Measurements from ENCODE around the gene ANKRD36C. TPM values are rescaled to one million over a fixed set of nuclear protein-coding genes. Genes with fewer than 3 reads are reported as not detected.
A peak's percentile ranks its signal among the peaks of the same experiment; 100 is the strongest.
"Not testable (repeated sequence)": the region's sequence is repeated elsewhere in the genome, so short reads cannot be mapped to it uniquely, and the experiment has no call there.

The ANKRD36C gene
- 10 to 100 TPM in 1 of 2 donors, 1 to 10 TPM in 1; 9.7 to 11.1 TPM for total RNA-seq
- long read RNA-seq, partial matches to known transcripts, result 0 of 4 reads
- long read RNA-seq, other reads (novel, unspliced or antisense), result 4 of 4 reads

DNA sequence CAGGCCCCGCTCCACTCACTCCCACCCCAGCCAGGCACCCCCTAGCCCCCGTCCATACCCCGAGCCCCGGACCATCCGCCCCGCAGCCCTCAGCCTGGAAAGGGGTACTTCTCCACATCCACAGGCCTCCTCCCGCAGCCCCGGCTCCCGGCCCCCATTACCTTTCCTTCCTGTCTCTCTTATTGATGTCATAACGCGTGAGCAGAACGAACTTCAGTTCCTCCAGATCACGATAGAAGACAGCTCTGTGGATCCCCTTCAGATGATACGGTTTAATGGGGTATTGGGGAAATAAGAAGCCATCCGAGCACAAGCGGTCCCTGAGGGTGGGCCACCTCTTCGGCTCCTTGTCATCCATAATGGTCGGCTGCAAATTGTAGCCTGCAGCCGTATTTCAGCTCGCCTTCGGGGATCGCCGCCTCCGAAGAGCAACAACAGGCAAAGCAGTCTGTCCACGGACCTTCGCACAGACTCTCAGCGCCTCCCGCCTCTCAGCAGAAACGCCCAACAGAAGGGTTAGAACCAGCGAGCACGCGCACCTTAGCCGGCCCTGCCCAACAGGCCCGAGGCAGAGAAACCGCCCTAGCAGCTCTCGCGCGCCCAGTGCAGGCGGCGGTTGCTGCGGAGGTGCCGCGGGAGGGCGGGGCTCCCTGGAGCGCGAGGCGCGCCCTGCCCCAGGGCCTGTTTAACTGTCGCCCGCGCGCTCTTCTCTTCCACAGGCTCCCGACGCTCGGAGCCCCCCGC, at the start of gene ANKRD36C:
Gene ANKRD36C, minus strand, starts transcription at position 474 of the 744 bp plus-strand sequence. Its CDS starts 116 bp downstream, at position 358.
- intact Hi-C loops (cut with DNase I); DNase-seq: not testable (repeated sequence)
- ATAC-seq, result peak; percentile 93 to 97

DNA sequence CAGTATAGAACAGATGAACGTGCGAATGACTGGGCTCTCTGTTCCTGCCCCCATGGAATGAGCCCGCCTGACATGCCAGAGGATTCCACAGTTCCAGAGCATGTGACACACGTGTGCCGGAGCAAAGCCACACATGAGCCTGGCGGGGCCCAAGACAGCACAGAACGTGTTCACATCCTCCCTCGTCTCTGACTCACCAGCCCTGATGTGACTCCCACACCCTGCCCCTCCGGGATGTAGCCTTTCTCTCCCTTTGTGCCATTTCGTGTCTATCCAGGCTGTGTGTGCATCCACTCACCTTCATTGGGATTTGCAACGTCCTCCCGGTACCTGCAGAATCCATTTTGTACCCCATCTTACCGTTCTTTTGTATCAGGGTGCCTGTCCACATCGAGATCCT, 43.9 kb upstream of the ANKRD36C start:
- not testable (repeated sequence) for ATAC-seq

DNA sequence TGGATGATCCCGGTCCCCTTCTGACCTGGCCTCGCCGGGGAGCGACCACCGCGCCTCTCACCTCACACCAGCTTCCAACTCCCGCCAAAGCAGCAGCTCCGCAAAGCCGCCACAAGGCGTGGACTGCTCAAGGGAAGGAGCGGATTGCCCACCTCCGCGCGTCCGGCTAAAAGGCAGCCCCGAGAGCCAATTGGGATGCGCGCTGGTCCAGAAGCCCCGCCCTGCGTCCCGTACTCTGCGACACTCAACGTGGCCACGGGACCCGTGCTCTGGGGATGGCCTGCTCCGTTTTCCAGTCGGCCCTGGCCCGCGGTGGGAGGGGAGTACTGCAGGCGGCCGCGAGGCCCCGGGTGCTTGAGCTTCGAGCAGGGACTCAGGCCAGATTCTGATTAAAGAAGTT, 43.2 kb upstream of the ANKRD36C start, which contains the start of gene GPAT2:
Gene GPAT2, minus strand, starts transcription at position 125 of the 400 bp plus-strand sequence. CDS start 2,557 bp downstream, outside the sequence.
- intact Hi-C loops (cut with DNase I); DNase-seq: not testable (repeated sequence)
- ATAC-seq, result peak; percentile 25 to 60

More for the DNA sequence above, 43.9 kb upstream of the ANKRD36C start:
- DNase-seq; intact Hi-C loops (cut with DNase I): not testable (repeated sequence)

DNA sequence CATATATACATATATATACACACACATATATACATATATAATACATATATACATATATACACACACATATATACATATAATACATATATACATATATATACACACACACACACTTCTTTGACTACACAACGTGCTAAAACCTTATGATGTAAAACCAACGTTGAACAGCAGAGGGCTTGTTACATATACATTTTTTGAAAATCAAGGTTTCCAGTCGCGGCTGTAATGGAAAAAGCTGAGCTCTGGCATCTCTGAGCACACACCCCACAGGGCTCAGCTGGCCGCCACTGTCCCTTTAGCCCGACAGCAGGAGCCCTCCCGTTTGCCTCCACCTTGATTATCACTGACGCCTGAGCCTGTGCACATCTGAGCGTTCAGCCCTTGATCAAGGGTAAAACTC, 42.4 kb upstream of the ANKRD36C start:
- DNase-seq; ATAC-seq; intact Hi-C loops (cut with DNase I): not testable (repeated sequence)

DNA sequence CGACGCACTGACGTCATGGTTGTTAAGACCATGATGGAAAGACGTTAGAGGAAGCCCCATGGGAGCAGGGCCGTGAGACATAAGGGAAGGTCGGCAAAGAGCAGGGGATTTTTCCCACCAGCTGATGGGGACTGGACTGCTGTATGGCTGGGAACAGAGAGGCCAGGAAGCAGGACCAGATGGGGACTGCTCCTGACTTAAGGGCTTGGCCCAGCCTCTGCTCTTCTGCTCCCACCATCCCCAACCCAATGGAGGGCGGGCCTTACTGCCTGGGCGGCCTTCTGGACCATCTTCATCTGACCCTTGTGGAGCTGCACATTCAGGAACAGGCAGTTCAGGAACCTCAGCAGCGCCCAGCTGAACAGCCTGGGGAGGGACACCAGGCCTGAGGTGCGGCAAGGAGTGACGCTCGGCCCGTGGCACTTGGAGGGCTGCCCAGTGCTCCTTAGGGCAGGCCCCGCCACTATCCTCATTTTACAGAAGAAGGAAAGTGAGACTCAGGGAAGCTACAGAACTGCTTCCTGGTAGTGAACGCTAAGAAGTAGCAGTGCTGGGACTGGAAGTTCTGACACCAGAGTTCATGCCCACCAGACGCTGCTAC, 36.2 kb upstream of the ANKRD36C start:
- ATAC-seq; intact Hi-C loops (cut with DNase I); DNase-seq: not testable (repeated sequence)

DNA sequence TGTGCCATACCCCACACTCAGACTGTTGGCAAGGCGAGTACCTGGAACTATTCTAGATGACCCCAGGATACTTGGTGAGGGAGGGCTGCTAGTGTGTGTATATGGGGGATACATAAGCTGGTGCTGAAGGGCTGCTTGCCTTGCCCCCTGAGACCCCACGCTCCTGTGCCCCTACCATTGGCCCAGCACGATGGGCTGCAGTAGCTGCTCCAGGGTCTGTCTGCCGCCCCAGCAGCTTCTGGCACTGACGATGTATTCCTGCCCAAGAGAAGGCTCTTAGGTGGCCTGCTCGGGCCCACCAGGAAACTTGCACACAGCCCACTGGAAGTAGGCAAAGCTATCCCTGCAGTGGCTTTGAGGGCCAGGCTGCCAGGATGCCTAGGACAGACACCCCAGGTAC, 34.1 kb upstream of the ANKRD36C start:
- intact Hi-C loops (cut with DNase I); ATAC-seq; DNase-seq: not testable (repeated sequence)

DNA sequence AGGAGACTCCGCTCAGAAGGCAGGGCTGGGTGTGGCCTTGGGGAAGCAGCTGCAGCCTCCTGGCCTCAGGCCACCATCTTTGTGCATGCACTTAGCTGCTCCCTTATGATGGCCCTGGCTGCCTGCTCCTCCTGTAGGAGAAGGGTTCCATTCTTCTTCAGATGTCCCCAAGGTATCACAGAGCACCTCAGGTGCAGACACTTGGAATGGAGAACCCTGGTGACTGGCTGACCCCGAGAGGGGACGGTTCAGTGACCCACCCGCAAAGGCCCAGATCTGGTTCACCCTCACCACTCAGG, 33.5 kb upstream of the ANKRD36C start:
- intact Hi-C loops (cut with DNase I), result no loop called here
- ATAC-seq (no peak), DNase-seq (no peak)

DNA sequence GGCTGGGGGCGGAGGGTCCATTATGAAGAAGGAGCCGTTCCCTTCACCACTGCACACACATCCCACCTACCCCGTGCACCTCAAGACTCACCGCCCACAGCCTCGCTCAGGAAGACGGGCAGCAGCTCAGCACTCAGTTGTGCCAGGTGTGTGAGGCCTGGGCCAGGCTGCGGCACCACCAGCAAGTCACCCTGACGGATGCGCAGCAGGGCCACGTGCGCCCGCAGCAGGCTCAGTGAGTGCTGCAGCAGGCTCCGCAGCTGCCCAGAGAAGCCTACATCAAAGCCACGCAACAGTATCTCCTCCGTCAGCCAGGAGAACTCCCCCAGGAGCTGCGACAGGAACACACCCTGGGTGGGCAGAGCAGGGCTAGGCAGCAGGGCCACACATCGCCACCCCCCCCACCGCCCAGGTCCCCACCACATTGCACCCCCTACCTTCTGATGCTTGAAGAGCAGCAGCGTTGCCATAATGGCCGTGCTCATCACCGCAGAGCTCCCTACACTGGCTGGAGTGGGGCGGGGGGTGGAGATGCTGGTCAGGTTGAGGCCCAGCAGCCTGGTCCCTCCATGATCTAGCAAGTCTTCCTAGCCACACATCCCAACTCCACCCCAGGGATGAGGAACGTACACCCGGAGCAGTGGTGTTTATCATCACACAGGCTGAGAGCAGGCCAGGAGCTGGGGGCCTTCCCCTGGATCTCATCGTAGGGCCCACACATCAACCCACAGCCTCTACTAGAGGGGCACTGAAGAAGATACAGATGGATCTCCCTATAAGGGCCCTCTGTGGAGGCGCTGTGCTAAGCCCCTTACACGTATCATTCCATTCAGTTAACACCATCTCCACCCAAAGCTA, 32.9 kb upstream of the ANKRD36C start:
- DNase-seq (no peak), ATAC-seq (no peak)
- intact Hi-C loops (cut with DNase I), result no loop called here

DNA sequence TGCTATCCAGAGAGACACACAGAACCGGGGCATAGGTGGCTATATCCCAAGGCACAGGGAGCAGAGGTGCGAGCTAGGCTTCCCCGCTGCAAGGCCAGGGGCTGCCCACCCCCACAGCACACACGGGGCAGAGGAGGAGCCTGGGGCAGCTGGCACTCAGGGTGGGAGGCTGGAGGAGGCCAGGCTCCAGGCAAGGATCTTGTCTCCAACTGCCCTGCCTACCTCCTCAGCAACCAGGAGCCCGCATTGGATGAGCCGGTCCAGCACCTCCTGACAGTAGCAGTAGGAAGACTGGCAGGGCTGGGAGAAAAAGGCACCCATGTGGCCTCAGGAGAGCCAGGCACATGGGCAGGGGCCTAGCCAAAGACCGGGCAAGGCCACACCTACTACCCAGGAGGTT, 32.1 kb upstream of the ANKRD36C start:
- ATAC-seq; DNase-seq; intact Hi-C loops (cut with DNase I): not testable (repeated sequence)

DNA sequence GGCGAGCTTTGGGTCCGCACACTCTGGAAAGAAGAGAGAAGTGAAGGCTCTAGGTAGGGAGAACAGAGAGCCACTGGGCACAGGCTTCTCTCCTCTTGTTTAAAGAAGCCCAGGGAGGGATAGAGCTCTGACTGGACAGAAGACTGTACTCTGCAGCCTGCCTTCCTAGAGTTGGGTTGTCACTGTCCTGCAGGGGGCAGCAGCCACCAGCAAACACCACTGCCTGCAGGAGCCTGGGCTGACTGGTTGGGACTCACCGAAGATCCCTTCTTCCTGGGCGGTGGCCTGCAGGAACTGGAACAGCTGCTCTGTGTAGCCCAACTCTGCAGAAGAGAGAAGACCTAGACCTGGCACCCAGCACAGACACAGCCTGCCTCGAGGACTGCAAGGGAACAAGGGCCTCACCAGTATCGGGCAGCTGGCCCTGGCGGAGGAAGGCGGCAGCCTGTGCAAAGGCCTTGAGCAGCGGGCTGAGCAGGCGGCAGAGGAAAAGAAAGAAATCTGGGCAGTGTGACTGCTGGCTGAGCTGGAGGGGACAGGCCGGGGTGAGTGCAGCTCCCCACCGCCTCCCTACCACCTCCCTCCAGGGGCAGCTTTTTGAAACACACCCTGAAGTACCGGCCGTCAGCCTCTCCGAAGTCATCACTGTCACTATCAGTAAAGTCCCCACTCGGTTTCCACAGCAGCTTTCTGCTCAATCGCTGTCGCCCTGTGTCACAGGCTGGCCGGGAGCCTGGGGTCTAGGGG, 31.2 kb upstream of the ANKRD36C start:
- peak; percentile 86 for DNase-seq
- peak; percentile 90 for ATAC-seq
- intact Hi-C loops (cut with DNase I), result not testable (repeated sequence)

DNA sequence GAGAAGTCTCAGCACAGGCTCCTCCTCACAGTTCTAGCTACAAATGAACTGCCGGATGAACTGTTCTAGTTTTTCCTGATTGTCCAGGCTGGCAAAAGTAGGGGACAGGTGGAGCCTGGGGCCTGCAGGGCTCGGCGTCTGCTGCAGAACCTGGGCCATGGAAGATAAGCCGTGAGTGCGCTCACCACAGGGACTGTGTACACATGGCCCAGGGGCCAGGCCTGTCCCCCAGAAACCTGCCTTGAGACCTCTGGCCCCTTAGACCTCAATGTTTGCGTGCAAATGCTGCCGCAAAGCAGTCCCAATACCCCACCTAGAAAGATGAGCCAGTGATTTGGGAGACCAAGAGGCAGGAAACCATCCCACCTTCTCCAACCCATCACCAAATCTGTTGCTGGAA, 30.5 kb upstream of the ANKRD36C start:
- DNase-seq; intact Hi-C loops (cut with DNase I); ATAC-seq: not testable (repeated sequence)

DNA sequence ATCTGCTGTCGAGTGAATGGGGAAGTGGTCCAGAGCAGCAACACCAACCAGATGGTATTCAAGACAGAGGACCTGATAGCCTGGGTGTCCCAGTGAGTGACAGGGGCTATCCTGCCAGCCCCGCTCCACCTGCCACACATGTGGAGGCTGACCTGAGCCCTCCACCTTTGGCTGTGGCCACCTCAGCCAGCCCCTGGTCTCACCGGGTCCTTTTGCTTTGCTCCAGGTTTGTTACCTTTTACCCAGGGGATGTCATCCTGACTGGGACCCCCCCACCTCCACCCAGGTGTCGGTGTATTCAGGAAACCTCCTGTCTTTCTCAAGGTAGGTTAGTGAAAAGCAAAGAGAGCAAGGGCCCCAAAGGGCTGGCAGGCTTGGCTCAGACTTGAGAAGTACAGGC, 29.5 kb upstream of the ANKRD36C start:
- intact Hi-C loops (cut with DNase I); ATAC-seq: not testable (repeated sequence)

DNA sequence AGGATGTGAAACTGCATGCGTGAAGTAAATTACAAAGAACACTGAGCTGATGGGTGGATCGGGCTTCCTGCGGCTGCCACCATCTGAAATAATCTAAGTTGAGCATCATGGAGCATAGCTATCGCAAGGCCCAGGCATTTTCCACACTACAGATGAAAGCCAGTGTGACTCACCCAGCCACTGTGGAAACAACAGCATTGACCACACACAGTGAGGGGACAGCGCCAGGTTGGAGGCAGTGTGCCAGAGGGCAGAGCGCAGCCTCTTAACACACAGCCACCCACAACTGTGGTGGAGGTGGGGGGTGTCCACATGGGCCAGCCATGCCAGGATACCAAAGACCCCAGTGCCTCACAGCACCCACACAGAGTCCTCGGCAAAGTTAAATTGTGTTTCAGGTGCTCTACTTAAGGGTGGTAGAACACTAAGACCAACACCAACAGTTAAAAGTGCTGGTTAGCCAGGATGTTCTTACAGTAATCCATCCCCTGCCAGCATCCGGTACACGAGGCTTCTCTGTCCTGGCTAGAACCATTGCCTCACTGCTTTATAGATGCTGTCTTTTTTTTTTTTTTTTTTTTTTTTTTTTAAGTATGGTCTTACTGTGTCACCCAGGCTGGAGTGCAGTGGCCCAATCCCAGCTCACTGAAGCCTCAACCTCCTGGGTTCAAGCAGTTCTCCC, 28.4 kb upstream of the ANKRD36C start:
- ATAC-seq; DNase-seq; intact Hi-C loops (cut with DNase I): not testable (repeated sequence)

More for the DNA sequence above, 29.5 kb upstream of the ANKRD36C start:
- DNase-seq, result not testable (repeated sequence)

DNA sequence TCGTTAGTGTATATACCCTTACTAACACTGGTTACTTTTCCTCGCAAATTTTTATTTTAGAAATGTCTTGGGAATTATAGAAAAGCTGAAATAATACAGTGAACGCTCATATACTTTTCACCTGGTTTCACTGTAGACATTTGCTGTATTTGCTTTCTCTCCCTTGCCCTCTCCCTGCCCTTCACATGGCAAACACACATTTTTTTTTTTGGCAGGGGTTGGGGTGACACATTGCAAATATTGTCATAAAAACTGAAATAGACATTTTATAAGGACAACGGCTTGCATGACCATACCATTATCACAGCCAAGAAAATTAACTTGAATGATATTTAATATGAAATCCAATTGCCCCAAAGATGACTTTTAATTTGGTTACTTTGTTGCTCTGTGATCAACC, 24.7 kb upstream of the ANKRD36C start:
- ATAC-seq; DNase-seq; intact Hi-C loops (cut with DNase I): not testable (repeated sequence)

DNA sequence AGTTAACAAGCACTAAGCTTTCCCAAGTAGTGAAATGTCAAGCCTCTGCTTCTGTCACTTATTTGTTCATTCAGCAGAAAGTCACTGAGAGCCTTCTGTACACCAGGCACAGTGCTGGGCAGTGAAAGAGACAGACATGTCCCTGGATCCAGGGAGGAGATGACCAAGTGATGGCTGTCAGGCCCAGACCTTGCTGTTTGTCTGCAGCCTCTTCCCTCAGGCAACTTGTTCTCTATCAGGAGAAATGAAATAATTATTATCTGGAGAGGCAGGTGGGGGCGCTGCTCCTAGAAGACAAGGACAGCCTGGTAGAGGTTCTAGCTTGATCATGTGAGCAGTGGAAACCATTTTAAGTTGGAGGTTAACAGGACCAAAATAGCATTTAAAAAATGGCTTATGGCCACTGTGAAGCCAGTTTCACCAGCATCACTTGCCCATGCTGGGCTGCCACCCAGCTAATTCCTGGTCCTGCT, 21.2 kb upstream of the ANKRD36C start:
- intact Hi-C loops (cut with DNase I); ATAC-seq; DNase-seq: not testable (repeated sequence)

DNA sequence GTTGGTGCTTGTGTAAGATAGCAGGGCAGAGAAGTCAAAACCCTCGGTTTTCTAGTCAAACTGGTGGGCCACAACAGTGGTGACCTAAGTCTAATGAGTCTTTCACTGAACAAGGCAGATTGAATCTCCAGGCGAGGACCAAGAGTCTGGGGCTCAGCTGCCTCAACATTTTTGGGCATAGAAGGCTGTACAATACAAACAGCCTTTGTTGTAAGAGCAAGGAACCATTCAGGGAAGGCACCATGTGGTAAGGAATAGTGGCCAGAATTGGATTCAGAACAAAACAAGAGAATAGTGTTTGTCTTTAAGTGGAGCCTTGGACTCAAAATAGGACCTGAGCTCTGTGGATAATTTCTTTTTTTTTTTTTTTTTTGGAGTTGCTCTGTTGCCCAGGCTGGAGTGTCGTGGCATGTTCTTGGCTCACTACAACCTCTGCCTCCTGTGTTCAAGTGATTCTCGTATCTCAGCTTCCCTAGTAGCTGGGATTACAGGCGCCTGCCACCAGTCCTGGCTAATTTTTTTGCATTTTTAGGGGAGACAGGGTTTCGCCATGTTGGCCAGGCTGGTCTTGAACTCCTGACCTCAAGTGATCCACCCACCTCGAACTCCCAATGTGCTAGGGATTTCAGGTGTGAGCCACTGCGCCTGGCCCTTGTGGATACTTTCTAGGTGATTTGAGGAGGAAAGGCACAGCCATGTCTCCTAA, 20.6 kb upstream of the ANKRD36C start:
- intact Hi-C loops (cut with DNase I); DNase-seq; ATAC-seq: not testable (repeated sequence)

DNA sequence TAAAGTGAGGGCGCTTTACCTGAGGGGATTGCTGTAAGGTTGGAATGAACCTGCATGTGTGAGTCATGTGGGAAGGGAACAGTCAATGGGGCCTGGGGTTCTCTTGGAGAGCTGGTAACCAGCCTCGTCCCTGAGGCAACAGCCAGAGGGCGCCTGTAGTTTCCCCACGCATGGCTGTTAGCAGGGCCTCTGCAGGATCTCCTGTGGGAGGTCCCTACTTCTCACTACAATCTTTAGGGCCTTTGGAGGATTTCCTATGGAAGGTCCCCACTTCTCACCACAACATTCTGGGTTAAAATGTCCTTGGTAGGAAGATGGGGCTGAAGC, 19.5 kb upstream of the ANKRD36C start:
- DNase-seq; intact Hi-C loops (cut with DNase I): not testable (repeated sequence)
- peak; percentile 32 to 60 for ATAC-seq
